ENCODE data around the gene POLR1A.

The POLR1A gene

GRCh38 chr2:86037141-86037794, 68.4 kb downstream of the POLR1A start:
- DNase-seq = peak; percentile 66

DNA sequence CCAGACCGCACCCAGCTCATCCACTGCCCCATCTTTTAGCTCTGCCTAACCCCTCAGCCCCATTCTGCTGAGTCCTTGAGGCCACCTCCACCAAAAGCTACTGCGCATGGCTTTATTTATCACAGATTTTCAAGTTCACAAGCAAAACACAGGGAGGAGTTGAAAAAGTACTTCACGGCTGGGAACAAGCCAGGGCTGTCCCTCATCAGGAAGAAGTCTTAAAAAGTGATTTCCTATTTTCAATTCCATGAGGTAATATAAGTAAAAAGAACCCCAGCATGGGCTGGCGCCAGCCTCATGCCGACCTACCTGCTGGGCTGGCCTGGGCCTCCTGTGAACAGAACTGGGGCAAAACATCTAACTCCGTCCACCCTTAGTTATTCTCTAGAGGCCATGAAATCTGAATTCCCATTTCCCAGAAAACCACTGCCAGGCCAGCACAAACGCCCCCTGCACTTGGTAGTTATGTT, 69.0 kb downstream of the POLR1A start:
- DNase-seq = no peak

- peak; percentile 81 for DNase-seq
Observed at GRCh38 chr2:86035883-86036668, 69.6 kb downstream of the POLR1A start.

DNA sequence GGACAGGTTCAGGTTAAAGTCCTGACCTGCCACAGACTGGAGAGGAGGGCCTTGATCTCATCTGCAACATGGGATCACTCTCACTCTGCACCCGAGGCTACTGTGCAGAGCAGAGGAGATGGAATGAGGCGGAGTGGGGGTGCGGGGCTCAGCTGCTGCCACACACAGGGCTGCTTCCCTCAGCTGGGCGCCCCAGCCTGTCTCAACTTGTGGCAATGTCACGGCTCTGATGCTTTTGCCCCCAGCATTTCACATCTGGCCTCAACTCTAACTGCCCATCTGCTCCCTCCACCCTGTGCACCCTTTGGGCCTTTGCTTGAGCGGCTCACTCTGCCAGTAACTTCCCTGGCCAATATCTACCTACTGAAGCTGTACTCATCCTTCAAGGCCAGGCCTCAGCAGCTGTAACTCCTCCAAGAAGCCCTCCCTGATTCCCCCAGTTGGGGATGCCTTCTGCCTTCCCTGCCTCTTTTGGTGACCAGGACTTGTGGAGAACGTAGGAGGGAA, 70.3 kb downstream of the POLR1A start:
- no peak for DNase-seq

DNA sequence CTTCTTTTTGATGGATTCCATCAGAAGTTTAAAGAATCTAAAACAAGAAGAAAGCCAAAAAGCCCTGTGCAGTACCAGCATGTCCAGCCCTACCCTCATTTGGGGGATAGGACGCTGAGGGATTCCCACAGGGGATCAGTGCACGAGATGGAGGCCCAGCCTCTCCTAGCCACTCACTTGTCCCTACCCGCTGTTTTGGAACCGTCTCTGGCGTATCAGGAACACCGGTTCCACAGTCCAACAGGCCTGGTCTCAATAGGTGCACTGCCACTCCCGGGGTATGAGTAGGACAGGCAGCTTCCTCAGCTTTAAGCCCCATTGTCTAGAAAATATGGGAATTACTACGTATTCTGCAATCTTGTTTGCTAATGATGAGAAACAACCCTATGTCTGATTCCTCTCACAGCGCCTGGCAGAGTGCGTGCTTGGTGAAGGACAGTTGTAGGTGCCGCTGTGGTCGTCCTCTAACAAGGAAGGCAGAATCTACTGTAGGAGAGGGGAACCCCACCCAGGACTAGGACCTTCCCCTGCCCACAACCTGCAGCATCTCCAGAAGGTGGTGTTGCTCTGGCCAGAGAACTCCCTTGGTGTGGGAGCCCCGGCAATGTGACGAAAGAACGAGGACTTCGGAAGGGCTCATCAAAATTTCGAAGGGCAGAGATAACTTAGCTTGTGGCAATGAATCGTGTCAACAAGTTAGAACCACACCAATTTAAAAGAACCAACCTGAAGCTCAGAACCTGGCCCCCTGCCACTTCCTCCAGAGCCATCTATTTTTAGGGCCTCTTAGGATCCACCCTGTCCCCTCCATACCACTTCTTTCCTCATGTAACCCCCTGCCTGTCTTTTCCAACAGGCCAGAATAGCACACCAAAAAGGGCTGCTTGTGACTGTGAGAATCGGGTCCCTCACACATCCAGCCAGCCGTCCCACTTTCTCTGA, 71.7 kb downstream of the POLR1A start:
- no peak for DNase-seq

- no peak for DNase-seq
Observed at GRCh38 chr2:86032861-86033595, 72.7 kb downstream of the POLR1A start.

GRCh38 chr2:86031606-86032005, 74.1 kb downstream of the POLR1A start:
- DNase-seq = no peak

GRCh38 chr2:86031151-86031550, 74.5 kb downstream of the POLR1A start:
- DNase-seq = no peak

DNA sequence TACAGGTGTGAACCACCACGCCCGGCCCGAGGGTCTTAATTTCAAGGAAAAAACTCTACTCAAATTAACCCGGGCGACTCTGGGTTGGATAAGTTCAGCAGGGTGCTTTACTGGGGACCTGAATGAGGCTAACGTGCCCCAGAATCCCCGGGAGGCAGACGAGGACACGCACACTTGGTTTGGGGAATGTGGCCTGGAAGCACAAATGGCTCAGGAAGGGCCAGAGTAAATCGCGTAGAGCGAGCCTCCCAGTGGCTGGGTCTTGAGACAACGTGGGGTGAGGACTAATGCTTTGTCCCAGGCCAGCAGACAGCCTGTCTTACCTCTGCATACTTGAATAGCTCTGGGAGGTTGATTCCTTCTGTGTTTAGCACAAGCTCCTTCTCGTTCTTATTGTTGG, 75.8 kb downstream of the POLR1A start:
- no peak for DNase-seq

DNA sequence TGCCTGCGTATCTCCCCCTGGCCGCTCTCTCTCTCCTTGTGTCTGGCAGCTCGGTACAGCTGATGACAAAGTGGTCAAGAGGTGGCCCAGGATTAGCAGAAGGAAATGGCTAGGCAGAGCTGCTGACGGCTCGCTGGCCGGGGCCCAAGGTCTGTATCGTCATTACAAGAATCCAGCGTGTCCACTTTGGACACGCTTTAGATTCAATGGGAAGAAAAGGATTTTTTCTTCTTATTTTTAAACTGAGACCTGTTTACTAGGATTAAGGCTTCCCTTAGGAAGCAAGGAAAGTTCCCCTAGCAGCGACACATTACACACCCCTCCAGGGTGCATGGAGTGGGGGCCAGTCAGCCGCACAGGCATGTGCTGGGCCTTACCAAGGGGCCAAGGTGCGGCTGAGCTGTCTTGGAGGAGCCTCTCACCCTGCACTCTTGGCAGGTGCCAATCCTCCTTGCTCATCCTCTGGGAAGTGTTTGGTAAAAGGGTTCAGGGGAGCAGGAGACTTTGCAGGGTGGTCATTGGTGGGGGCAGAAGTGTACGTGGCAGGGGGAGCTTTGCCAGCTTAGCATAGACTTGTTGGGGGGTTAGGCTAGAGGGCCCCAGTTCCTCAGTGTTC, 76.8 kb downstream of the POLR1A start:
- DNase-seq = no peak

- DNase-seq = no peak
Observed at GRCh38 chr2:86027922-86028765, 77.5 kb downstream of the POLR1A start.

DNA sequence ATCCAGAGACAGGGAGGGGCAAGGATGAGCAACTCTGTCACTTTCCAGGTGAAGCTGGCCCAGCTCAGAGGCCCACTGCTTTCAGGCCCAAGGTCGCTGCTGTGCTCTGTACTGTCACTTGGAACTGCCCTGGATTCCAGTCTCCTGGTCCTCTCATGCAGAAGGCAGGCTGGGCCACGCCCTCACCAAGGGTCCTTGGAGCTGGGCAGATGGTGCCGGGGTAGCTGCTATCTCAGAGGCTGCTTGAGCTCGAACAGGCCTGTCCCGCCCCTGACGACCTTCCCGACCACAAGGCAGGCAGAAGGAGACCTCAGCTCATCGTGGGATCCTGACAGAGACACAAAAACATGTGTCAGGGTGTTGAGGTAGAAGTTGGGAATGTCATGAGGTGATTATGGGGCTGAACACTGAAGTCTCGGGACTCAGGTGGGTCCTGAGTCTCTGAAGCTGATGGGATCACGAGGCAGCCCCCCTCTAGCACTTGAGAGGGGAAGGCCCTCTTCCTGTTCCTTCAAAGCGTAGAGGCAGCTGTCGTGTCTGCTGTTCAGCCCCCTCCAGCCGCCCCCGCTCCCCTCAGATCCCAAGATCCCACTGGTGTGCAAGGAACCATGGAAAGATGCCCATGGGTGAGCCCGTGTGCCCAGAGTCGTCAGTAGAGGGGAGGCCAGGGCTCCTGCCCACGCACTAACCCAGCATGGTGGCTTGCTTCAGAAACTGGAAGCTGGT, 78.3 kb downstream of the POLR1A start:
- DNase-seq = no peak

GRCh38 chr2:86026744-86027065, 79.0 kb downstream of the POLR1A start:
- DNase-seq = no peak

DNA sequence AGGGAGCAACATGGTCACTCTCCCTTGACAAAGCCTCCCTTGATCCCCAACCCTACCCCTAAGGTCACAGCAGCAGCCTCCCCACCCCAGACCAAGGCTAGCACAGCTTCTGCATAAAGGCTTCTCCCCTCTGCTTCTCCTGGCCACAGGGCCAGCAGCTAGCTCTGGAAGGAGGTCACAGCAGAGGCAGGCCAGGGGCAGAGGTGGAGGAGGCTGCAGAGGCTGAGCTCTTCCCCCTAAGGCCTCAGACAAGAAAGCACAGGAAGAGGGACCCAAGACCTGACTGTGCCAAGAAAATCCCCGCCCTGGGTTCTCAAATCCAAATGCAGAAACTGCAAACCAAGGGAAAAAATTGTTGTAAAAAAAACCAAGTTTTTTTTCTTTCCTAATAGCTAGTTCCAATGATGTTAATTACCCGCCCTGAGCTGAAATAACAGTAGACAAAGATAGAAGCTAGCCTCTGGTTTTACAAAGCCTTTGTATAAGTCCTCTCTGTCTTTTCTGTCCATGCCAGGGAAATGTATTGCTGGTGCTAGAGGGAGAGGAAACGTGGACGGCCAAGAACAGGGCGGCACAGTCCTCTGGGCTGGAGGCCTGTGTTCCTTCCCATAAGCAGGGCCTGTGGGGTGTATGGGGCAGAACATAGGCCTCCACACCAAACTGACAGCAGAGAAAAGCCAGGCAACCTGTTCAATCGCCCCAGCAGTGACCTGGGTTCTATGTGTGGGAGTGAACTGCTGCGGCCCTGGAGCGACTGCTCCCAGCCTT, 79.5 kb downstream of the POLR1A start:
- no peak for DNase-seq

DNA sequence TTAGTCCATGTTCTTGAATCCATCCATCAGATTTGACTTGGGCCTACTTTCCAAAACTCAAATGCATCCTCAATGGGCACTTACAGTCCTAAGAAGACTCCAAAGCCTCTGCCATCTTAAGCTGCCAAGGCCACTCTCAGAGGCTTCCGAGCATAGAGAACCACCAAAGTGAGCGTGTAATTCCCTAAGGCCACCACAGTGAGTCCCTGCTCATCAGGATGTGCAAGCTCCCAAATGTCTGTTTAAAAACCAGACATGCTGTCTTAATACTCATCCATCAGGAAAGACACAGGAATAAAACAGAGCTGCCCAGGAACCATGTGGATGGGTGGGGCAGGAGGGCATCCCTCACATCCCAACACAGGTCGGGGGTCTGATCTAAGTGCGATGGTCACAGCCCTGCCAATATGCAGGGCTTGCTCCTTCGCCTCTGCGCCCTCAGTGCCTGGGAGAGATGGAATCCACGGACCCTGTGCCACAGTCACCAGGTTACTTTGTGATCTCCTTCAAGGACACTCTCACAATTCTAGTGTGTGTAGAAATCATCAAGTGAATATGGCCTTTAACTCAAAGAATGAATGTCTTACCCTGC, 80.4 kb downstream of the POLR1A start:
- DNase-seq = peak; percentile 16

- DNase-seq = no peak
Observed at GRCh38 chr2:86023366-86023712, 82.3 kb downstream of the POLR1A start.

DNA sequence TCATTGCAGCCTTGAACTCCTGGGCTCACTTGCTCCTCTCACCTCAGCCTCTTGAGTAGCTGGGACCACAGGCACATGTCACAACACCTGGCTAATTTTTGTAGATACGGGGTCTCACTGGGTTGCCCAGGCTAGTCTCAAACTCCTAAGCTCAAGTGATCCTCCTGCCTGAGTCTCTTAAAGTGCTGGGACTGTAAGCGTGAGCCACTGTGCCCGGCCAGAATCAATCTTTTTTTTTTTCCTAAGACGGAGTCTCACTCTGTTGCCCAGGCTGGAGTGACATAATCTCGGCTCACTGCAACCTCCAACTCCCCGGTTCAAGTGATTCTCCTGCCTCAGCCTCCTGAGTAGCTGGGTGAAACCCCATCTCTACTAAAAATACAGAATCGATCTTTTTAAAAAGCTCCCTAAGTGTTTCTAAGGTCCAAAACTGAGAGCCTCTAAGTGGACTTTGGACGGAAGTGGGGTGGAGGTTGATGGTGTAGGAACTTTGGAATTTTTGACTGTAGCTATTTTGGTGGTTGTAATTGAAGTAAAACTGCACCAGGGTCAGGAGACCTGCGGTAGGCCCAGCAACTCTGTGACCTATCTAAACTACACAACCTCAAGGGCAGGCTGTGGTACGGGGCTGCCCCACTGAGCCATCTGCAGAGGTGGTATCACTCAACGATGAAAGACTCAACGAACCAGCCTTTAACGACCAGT, 82.9 kb downstream of the POLR1A start:
- DNase-seq = no peak
